Psoas muscle (tissue), 8 donors: ENCODE data around the gene SDHC. TPM values are rescaled to one million over a fixed set of nuclear protein-coding genes. Genes with fewer than 3 reads are reported as not detected.

ENCODE experiments used
- ATAC-seq, 4 donors: fragments of 200-7000 bp; cut with Tn5 transposase; one replicate each; pipeline ENCODE4 v1.9.1; 2020; ENCODE audit warnings: moderate library complexity in 3 of 4, mild to moderate bottlenecking in 2 of 4
- DNase-seq, 2 donors: peaks; one replicate each; pipeline ENCODE4 v3.0.0-alpha.2; 2020
- H3K27ac ChIP-seq: fragments of 200-600 bp; one replicate; pipeline ENCODE4 v1.8.0; 2022
- H3K27me3 ChIP-seq, 3 donors: fragments of 200-600 bp in 1 of 3; one replicate each; pipeline versions ENCODE4 v1.6.1 to v1.8.0; 2013 to 2022; ENCODE audit warnings: low read length in 2 of 3, mild to moderate bottlenecking in 2 of 3, moderate library complexity in 1 of 3; ENCODE audit not compliant: insufficient read depth in 3 of 3
- H3K36me3 ChIP-seq, 2 donors: fragments of 200-600 bp in 1 of 2; one replicate each; pipeline versions ENCODE4 v1.6.1 to v1.8.0; 2013 to 2022; ENCODE audit warnings: low read depth in 1 of 2, mild to moderate bottlenecking in 1 of 2, moderate library complexity in 1 of 2; ENCODE audit not compliant: insufficient read depth in 1 of 2
- H3K4me1 ChIP-seq: fragments of 200-600 bp; one replicate; pipeline ENCODE4 v1.8.0; 2022
- H3K4me3 ChIP-seq: fragments of 200-600 bp; one replicate; pipeline ENCODE4 v1.8.0; 2022; ENCODE audit warnings: mild to moderate bottlenecking
- H3K9me3 ChIP-seq: fragments of 200-600 bp; one replicate; pipeline ENCODE4 v1.8.0; 2022
- WGBS, 3 donors: extraction: QIAGEN DNeasy Blood & Tissue Kit; methylation state at CpG; one replicate each; pipeline versions ENCODE4 v1.1.6 to v1.1.7; 2013; 5-methylcytosine and 5-hydroxymethylcytosine counted together
- intact Hi-C, 2 donors: fragments of 100-400 bp; cut with DNase I; formaldehyde crosslinking; loops; one replicate each; pipeline versions ENCODE4 v1.11.0 to v1.14.2; 2022
- long read RNA-seq, 2 donors: library from polyadenylated mRNA; unstranded; transcript quantifications; one replicate each; pipeline ENCODE4 v2.0.0, GENCODE V29; 2021
- polyA plus RNA-seq, 3 donors: library from polyadenylated mRNA; stranded (reverse); fragments of 200-250 nt; gene quantifications; one replicate each; pipeline ENCODE4 v1.2.3, GENCODE V29; 2013
- total RNA-seq, 4 donors: library from RNA; stranded (reverse); fragmentation: NEBNext Ultra II Directional in 2 of 4; extraction: Animal tissue kit (Norgen Biotek cat#: 25700) in 2 of 4; gene quantifications; one replicate each; pipeline versions ENCODE4 v1.2.1 to v1.2.4, GENCODE V29; 2021 to 2023
- TF ChIP-seq, protein P1 (sequence below): fragments of 200-600 bp; IDR thresholded peaks from one replicate; pipeline ENCODE4 v1.8.0; 2022; ENCODE audit warnings: antibody characterized with exemption
- donor health status: healthy with polysubstance abuse.
- donor health status: DM: no; HTN: no; CAD: no; lungs with moderate emphysema.
- donor health status: Bipolar disorder and iron deficiency.
- donor health status: healthy.
- donor health status: DM: yes; HTN: yes; CAD: no.
- donor health status: DM: no; HTN: no; CAD: no.
- donor health status: DM: no; HTN: no; CAD: no.
- donor health status: DM: yes; HTN: yes; CAD: no.

Gene SDHC, protein sequence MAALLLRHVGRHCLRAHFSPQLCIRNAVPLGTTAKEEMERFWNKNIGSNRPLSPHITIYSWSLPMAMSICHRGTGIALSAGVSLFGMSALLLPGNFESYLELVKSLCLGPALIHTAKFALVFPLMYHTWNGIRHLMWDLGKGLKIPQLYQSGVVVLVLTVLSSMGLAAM
- total RNA-seq (100 to 1,000 TPM; 230 to 354 (median 261) TPM), polyA plus RNA-seq (100 to 1,000 TPM; 183 to 362 (median 220) TPM)
- long read RNA-seq, donor 1, full-length matches to known transcripts, result 10 of 30 reads
- long read RNA-seq, donor 1, partial matches to known transcripts, result 3 of 30 reads
- long read RNA-seq, donor 1, other reads (novel, unspliced or antisense), result 17 of 30 reads
- long read RNA-seq, donor 2, full-length matches to known transcripts, result 15 of 25 reads
- long read RNA-seq, donor 2, partial matches to known transcripts, result 1 of 25 reads
- long read RNA-seq, donor 2, other reads (novel, unspliced or antisense), result 9 of 25 reads

DNA sequence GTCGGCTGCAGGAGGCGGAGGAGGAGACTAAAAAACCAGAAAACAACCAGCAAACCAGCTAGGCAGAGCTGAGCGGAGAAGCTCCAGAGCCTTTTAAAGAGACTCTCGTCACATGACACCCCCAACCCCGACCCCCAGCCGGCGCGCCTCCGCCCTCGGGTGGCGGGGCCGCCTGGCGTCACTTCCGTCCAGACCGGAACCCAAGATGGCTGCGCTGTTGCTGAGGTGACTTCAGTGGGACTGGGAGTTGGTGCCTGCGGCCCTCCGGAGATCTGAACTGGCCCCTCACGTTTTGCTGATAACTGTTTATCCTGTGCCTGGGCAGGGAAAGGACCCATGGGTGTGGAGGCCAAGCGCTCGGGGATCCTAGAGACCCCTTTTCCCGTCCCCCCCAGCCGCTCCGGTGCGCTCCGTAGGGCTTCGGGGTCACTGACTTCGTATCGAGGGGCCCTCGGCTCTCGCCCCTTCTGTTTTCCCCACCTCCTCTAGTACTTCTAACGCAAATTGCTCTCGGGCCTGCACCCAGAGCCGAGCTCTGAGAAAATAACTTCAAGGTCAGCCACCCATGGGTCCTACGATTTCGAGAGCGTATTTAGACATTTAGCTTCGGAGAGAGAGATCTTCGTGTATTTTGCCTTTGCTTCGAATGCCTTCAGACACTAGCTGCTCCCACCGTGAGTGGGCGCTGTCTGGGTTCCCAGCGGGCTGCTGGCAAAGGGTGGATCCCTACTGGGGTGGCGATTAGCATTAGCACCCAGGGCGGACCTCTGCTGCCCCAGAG lies at the start of gene SDHC:
Gene SDHC, plus strand, starts transcription at position 181 of the 781 bp plus-strand sequence. Its CDS starts 25 bp downstream, at position 206.
- Histone ChIP-seq H3K27me3 (no peaks in the 10 kb centered on the region), H3K9me3 (no peaks in the 10 kb centered on the region), H3K4me3 (peak within 1 kb of the TSS; percentile 89), H3K36me3 (peaks cover 0 to 9% of the 10 kb centered on the region in 2 donors), H3K27ac (peak within 1 kb of the TSS; percentile 96), H3K4me1 (peaks cover 23% of the 10 kb centered on the region)
- DNase-seq (peak; percentile 90 to 94), ATAC-seq (peak; percentile 99 to 100 (median 99))
- intact Hi-C loops, result loop anchor here in 1 of 2 donors (5.0 kb wide), 2 partner anchors 68 to 87 kb away; partner anchors contain the start of gene TOMM40L
- TF ChIP-seq, protein P1, sequence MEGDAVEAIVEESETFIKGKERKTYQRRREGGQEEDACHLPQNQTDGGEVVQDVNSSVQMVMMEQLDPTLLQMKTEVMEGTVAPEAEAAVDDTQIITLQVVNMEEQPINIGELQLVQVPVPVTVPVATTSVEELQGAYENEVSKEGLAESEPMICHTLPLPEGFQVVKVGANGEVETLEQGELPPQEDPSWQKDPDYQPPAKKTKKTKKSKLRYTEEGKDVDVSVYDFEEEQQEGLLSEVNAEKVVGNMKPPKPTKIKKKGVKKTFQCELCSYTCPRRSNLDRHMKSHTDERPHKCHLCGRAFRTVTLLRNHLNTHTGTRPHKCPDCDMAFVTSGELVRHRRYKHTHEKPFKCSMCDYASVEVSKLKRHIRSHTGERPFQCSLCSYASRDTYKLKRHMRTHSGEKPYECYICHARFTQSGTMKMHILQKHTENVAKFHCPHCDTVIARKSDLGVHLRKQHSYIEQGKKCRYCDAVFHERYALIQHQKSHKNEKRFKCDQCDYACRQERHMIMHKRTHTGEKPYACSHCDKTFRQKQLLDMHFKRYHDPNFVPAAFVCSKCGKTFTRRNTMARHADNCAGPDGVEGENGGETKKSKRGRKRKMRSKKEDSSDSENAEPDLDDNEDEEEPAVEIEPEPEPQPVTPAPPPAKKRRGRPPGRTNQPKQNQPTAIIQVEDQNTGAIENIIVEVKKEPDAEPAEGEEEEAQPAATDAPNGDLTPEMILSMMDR, result peak; percentile 12
- WGBS, 3 donors, result 0% methylated on average over 45 of the region's 45 CpGs

DNA sequence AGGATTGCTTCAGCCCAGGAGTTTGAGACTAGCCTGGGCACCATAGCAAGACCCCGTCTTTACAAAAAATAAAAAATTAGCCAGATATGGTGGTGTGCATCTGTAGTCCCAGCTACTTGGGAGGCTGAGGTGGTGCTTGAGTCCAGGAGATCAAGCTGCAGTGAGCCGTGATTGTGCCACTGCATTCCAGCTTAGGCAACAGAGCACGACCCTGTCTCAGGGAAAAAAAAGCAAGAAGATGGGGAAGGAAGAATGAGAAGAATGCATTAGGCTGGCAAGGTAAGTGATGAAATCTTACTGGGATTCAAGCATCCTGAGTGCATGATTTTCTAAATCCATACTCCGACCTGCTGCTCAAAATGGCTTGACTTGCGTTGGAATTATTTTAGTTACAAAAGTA lies 48.9 kb upstream of the SDHC start:
- Histone ChIP-seq H3K4me3 (no peak overlapping the region), H3K9me3 (no peaks in the 10 kb centered on the region), H3K27ac (no peak overlapping the region), H3K36me3 (no peaks in the 10 kb centered on the region), H3K4me1 (no peaks in the 10 kb centered on the region), H3K27me3 (peaks cover under 1 to 5% (median 3%) of the 10 kb centered on the region in 3 donors)
- intact Hi-C loops, result no loop called here
- TF ChIP-seq, protein P1, result no peak
- no peak for DNase-seq
- 74 to 79% (median 78%) methylated on average over 5 of the region's 5 CpGs for WGBS, 3 donors
- ATAC-seq, result no peak

DNA sequence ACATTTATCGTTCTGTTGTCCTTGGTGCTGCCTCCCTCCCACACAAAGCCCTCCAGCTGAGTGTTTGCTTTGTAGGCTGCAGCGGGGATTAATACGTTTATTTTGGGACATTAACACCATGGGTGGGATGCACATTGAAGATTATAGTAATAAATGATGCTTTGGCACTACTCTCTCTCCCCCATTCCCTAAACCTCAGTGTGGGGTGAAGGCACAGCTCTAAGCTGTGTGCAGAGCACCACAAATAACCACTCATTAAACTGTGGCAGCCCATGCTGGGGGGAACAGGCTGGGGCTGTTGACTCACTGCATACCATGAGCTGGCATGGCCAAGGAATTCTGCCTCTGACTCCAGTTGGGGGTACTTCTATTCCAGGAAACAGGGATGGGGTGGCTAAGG lies 48.0 kb upstream of the SDHC start:
- Histone ChIP-seq H3K27ac (no peak overlapping the region), H3K4me3 (no peak overlapping the region), H3K27me3 (peaks cover 0 to 2% (median under 1%) of the 10 kb centered on the region in 3 donors), H3K4me1 (no peaks in the 10 kb centered on the region), H3K36me3 (no peaks in the 10 kb centered on the region), H3K9me3 (no peaks in the 10 kb centered on the region)
- intact Hi-C loops, result no loop called here
- ATAC-seq (no peak), DNase-seq (no peak)
- TF ChIP-seq, protein P1, result no peak
- WGBS, 3 donors, result 55 to 64% (median 57%) methylated on average over 3 of the region's 3 CpGs

DNA sequence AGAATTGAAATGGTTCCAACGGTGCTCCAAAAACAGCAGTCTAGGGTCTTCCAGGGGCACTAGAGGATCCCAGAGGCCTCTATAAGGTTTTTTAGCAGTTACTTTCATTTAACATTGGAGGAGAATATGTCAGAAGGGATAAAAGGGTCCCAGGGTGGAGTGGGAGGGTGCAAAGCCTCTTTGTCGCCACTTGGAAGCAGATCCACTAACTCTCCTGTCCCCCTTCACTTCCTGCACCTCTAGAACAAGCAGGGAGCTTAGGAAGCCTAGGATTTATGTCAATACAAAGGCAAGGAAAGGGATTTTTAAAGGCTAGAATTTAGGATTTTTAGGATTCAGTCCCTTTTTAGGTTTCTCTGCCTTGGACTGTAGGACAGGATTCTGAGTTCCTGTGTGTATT lies 47.3 kb upstream of the SDHC start:
- no peaks in the 10 kb centered on the region for H3K36me3 ChIP-seq
- H3K27me3 ChIP-seq, result peaks cover 0 to 2% (median 0%) of the 10 kb centered on the region in 3 donors
- H3K4me1 ChIP-seq, result no peaks in the 10 kb centered on the region
- intact Hi-C loops, result no loop called here
- 51 to 71% (median 59%) methylated on average over 2 of the region's 2 CpGs for WGBS, 3 donors
- no peak for ATAC-seq
- H3K9me3 ChIP-seq, result no peaks in the 10 kb centered on the region
- TF ChIP-seq, protein P1, result no peak
- no peak for DNase-seq
- H3K27ac ChIP-seq, result no peak overlapping the region
- no peak overlapping the region for H3K4me3 ChIP-seq
